Measurements from ENCODE around the gene AGBL3.

Gene AGBL3

DNA sequence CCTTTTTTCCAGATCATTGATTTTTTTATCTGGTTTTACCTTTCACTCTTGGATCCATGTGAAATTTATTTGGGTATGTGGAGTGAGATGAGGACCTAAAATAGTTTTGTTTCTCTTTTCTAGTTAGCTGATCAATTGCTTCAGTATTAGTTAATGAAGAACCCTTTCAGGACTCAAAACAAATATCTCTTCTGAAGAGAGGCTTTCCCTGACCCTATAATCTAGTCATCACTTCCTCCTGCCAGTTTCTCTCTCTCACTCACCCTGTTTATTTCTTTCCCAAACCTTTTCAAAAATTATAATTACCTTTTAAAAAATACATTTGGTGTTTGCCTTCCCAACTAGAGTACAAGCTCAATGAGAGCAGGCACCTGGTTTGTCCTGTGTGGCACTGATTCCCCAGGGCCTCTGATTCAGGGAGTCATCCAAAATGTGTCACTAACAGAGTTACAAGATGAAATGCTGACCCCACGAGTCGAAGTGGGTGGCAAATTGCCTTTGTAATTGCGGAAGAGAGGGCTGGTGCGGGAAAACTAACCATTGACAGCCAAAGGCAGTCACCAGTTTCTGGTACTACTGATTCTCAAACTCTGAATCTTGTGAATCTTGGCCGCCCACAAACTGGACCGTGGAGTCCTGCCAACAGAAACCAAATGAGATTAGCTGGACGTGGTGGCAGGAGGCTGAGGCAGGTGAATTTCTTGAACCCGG is 163.9 kb downstream of the AGBL3 start:
- DNase-seq, result no peak

GRCh38 chr7:135151132-135151531 is 164.8 kb downstream of the AGBL3 start:
- DNase-seq, result peak; percentile 9 to 24

DNA sequence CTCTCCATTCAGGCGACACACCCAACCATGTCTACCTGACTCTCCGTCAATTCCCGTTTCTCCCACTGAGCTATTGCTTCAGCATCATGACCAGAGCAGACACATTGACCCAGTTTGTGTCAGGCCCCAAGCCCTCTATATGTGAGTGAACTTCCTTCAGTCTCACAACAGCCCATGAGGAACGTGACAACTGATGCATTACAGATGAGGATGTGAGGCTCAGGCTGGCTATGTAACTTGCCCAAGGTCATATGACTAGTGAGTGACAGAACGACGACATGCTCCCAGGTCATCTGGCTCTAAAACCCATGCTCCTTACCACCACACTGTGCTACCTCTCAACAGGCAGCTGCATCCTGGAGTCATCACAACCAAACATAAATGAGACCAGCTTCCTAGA is 165.2 kb downstream of the AGBL3 start:
- no peak for DNase-seq

DNA sequence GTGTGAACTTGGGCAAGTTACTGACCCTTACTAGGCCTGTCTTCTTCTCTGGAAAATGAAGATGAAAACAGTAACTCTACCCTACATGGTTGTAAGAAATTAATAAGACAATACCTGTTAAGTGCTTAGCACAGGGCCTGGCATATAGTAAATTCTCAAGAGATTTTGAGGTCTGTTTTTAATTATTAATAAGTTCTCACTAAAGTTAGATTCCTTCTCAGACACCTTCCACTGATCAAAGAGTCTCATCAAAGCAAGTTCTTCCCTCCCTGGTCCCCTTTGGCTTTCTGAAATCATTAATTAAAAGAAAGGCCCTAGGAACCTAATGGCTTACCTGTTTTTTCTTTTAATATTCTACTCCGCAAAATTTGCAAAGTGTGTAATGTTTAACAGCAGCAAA is 166.1 kb downstream of the AGBL3 start:
- DNase-seq, result no peak

- DNase-seq, result no peak
Measured at GRCh38 chr7:135154734-135155133, 168.4 kb downstream of the AGBL3 start.

- DNase-seq, result no peak
Measured at GRCh38 chr7:135156290-135156689, 170.0 kb downstream of the AGBL3 start.

DNA sequence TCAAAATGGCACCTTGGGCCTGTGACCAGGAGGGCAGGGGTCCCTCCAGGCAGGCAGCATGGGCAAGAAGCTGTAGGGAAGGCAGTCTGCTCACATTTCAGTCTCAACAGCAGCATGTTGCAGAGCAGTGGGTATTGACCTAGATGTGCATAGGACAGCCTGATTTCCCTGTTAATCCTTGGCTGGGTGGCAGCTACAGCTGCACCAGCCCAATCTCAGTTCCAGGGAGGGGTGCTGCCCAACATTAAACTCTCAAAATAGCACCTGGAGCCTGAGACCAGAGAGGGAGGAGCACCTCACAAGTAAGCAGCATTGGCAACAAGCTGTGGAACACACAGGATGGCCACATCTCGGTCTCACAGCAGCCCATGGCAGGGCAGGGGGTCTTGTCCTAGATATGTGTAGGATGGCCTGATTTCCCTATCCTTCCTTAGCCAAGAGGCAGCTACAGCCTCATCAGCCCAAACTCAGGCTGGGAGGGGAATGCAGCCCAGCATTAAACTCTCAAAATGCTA is 171.9 kb downstream of the AGBL3 start:
- no peak for DNase-seq

- DNase-seq, result no peak
Measured at GRCh38 chr7:135158874-135159273, 172.6 kb downstream of the AGBL3 start.

- no peak for DNase-seq
Measured at GRCh38 chr7:135159359-135160085, 173.2 kb downstream of the AGBL3 start.

- no peak for DNase-seq
Measured at GRCh38 chr7:135160098-135160857, 174.0 kb downstream of the AGBL3 start.

DNA sequence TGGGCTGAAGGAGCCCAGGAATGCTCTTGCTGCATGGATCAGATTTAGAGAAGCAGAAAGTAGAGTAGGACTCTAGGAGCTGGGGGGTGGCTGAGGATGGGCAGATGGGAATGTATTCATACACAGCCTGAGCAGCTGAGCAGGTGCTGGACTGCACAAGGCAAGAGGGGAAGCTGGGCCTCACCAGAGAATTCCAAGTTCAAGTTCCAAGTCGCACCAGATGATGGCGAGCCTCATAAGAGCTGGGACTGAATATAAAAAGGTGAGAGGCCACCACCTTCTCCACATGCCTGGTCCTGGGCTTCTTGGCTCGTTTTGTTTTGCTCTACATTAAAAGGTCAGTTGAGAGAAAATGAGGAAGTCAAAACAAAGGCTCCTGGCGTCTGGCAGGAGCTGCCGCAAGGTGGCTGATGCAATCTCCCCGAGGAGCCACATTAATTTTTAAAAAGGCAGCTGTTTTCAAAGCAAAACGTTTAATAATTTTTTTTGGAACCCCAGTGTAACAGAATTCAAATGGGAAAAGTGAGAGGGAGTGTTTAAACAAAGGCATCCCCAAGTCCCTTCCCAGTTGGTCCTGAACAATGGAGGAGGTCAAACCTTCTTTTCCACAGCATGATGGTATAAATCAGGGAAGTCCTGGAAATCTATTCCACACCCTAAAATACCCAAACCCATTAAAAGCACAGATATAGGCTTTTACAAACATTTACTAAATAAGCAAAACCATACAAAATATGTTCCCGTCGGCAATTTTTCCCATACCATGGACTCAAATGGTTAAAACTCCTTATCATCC is 174.7 kb downstream of the AGBL3 start:
- peak; percentile 71 to 77 for DNase-seq

DNA sequence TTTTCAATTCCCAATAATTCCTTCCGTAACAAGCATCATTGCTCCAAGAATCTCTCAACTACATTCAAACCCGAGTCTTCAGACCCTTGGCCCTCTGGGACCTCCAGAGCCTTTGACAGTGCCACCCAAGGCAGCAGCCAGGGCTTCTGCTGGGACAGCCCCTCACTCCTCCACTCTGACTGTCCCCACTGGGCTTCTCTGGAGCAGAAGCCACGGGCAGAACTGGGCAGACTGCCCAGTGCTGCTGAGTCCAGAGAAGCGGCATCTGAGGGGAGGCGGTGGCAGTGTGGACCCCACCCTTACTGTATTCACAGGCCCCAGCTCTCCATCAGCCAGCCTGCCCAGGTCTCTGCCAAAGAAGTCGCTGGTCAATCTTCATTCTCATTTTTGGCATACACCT is 175.4 kb downstream of the AGBL3 start:
- DNase-seq, result no peak

DNA sequence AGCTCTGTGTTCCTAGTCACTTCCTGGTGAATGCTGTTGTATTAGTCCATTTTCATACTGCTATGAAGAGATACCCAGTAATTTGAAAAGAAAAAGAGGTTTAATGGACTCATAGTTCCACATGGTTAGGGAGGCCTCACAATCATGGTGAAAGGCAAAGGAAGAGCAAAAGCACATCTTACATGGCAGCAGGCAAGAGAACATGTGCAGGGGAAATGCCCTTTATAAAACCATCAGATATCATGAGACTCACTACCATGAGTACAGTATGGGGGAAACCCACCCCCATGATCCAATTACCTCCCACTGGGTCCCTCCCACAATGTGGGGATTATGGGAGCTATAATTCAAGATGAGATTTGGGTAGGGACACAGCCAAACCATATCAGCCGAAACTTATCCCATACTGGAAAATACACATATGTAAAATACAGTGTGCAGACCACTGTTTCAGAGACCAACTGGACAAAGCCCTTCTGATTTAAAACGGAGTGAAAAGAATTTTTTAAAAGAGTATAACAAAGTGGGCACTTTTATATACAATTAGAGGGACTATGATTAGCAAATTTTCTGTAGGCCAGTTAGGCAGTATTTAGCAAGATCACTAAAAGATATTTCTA is 176.2 kb downstream of the AGBL3 start:
- no peak for DNase-seq

- no peak for DNase-seq
Measured at GRCh38 chr7:135164357-135165061, 178.2 kb downstream of the AGBL3 start.

GRCh38 chr7:135165862-135166261 is 179.6 kb downstream of the AGBL3 start:
- no peak for DNase-seq

GRCh38 chr7:135166338-135166990 is 180.2 kb downstream of the AGBL3 start:
- no peak for DNase-seq

- DNase-seq, result no peak
Measured at GRCh38 chr7:135167365-135167917, 181.1 kb downstream of the AGBL3 start.

DNA sequence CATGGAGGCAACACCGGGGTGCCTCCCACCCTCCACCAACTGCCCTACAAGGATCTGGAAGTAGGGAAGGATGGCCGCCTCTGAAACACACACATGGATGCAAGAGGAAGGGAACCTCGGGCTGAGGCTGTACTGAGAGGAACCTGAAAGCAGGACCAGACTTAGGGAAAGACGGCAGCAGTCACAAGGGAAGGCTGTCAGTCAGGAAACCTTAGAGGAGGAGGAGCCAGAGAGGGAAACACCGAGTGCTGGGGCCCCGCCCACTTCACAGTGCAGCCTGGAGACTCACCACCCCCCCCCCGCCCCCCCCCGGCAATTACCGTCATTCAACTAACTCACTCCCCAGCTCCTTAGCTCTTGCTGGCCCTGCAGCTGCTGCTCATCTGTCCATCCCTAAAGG is 181.7 kb downstream of the AGBL3 start:
- no peak for DNase-seq

DNA sequence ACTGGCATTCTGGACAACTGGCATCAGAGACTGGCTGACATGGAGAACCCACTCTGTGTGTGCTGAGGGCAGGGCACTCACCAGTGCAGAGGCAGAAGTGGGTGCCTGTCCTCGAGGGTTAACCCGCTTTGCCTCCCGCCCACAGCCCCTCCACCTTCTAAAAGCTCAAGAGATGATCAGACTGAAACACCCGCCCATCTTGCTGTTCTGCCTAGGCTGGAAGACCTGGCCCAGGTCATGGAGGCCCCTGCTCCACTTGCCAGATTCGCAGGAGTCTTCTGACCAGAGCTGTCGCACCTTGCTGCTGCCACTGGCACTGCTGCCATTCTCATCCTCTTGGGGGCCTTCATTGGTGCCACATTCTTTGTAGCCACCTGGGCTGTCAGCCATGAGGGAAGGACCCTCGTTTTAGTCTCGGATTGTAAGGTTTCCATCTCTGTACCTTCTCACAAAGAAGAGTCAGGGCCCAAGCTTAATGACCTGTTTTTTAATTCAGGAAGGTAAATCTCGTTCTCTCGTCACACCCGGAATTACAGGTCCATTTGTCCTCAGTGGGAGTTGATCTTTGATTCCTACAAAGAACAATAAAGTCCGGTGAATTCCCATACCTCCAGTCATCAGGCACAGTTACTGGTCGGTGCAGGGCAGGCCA is 182.3 kb downstream of the AGBL3 start:
- no peak for DNase-seq
